Spleen (tissue), 11 donors: ENCODE data around the gene NONO. TPM values are rescaled to one million over a fixed set of nuclear protein-coding genes. Genes with fewer than 3 reads are reported as not detected.

ENCODE experiments used
- DNase-seq: peaks from one replicate; pipeline ENCODE4 v3.0.0-alpha.2; 2020
- H3K27ac ChIP-seq, 8 donors: fragments of 200-600 bp; sonication (generic) in 7 of 8; 1 replicate in 4 of 8; 2 replicates in 4 of 8; pipeline versions ENCODE4 v1.5.0 to v1.8.0; 2016 to 2021; ENCODE audit warnings: inconsistent platforms in 4 of 8, mild to moderate bottlenecking in 4 of 8, moderate library complexity in 1 of 8
- H3K27me3 ChIP-seq, 7 donors: fragments of 200-600 bp; sonication (generic) in 6 of 7; replicated peaks in 1 of 7; 1 replicate in 4 of 7; 2 replicates in 3 of 7; pipeline versions ENCODE4 v1.5.0 to v1.8.0; 2016 to 2021; ENCODE audit warnings: inconsistent platforms in 3 of 7, mild to moderate bottlenecking in 1 of 7
- H3K36me3 ChIP-seq, 6 donors: fragments of 200-600 bp; sonication (generic) in 5 of 6; 1 replicate in 4 of 6; 2 replicates in 2 of 6; pipeline versions ENCODE4 v1.5.0 to v1.8.0; 2016 to 2021; ENCODE audit warnings: inconsistent platforms in 2 of 6
- H3K4me1 ChIP-seq, 6 donors: fragments of 200-600 bp; sonication (generic) in 5 of 6; 1 replicate in 3 of 6; 2 replicates in 3 of 6; pipeline versions ENCODE4 v1.5.0 to v1.8.0; 2016 to 2021; ENCODE audit warnings: inconsistent platforms in 3 of 6
- H3K4me3 ChIP-seq, 8 donors: fragments of 200-600 bp; sonication (generic) in 7 of 8; 1 replicate in 4 of 8; 2 replicates in 4 of 8; pipeline versions ENCODE4 v1.5.0 to v1.8.0; 2016 to 2021; ENCODE audit warnings: inconsistent platforms in 4 of 8, mild to moderate bottlenecking in 4 of 8, moderate library complexity in 2 of 8
- H3K9me3 ChIP-seq, 8 donors: fragments of 200-600 bp; sonication (generic) in 7 of 8; 1 replicate in 4 of 8; 2 replicates in 4 of 8; pipeline versions ENCODE4 v1.5.0 to v1.8.0; 2016 to 2021; ENCODE audit warnings: inconsistent platforms in 4 of 8
- CTCF ChIP-seq, 11 experiments: fragments of 200-600 bp in 7 of 11; fragments of 450-650 bp in 4 of 11; sonication (generic) in 4 of 11; IDR thresholded peaks in 8 of 11; conservative IDR thresholded peaks in 3 of 11; 1 replicate in 7 of 11; 2 replicates in 4 of 11; pipeline versions ENCODE4 v1.4.0 to v1.8.0; 2016 to 2021; ENCODE audit warnings: antibody characterized with exemption in 11 of 11, inconsistent platforms in 4 of 11, mild to moderate bottlenecking in 1 of 11
- POLR2A ChIP-seq, 3 donors: fragments of 450-650 bp; IDR thresholded peaks; one replicate each; pipeline ENCODE4 v1.5.1; 2017; ENCODE audit warnings: antibody characterized with exemption in 3 of 3, mild to moderate bottlenecking in 1 of 3
- POLR2AphosphoS5 ChIP-seq, 3 donors: sonication (generic); formaldehyde crosslinking; IDR thresholded peaks; one replicate each; pipeline ENCODE4 v1.5.1; 2017; ENCODE audit warnings: antibody characterized with exemption in 3 of 3
- WGBS, 5 donors: extraction: QIAGEN DNeasy Blood & Tissue Kit in 3 of 5; methylation state at CpG; one replicate each; pipeline versions ENCODE4 v1.1.5 to v1.1.7; 2013 to 2018; 5-methylcytosine and 5-hydroxymethylcytosine counted together
- intact Hi-C: fragments of 100-400 bp; cut with DNase I; formaldehyde crosslinking; loops from one replicate; pipeline ENCODE4 v1.15.0; 2023; ENCODE audit warnings: low total_unique reads
- polyA plus RNA-seq, 3 donors: library from polyadenylated mRNA; stranded (reverse); fragments of 200-250 nt; gene quantifications; one replicate each; pipeline ENCODE4 v1.2.1, GENCODE V29; 2013
- total RNA-seq, 7 donors: library from RNA; depleted of rRNA in 3 of 7; stranded (reverse); fragments of >200 nt in 3 of 7; fragmentation: NEBNext Ultra II Directional in 4 of 7; extraction: Animal tissue kit (Norgen Biotek cat#: 25700) in 4 of 7; gene quantifications; one replicate each; pipeline versions ENCODE4 v1.1.0 to v1.2.1, GENCODE V29; 2016 to 2021
- donor health status: healthy with polysubstance abuse.
- donor health status: DM: no; HTN: no; CAD: no; lungs with moderate emphysema.
- donor health status: DM: no; HTN: no; CAD: no.
- donor health status: Bipolar disorder and iron deficiency.
- donor health status: healthy.
- donor health status: DM: no; HTN: no; CAD: no.
- donor health status: DM: yes; HTN: yes; CAD: no.

NONO gene
- total and polyA plus RNA-seq, 10 donors, result 101 to 249 (median 229) TPM

GRCh38 chrX:71241301-71241700 lies 42.1 kb upstream of the NONO start:
- no peak for DNase-seq
- intact Hi-C loops, result no loop called here
- Histone ChIP-seq H3K4me1 (no peaks in the 10 kb centered on the region), H3K9me3 (no peaks in the 10 kb centered on the region), H3K27ac (no peak overlapping the region), H3K4me3 (no peak overlapping the region), H3K27me3 (no peaks in the 10 kb centered on the region), H3K36me3 (peaks cover 0 to 69% (median 31%) of the 10 kb centered on the region in 6 donors)
- TF ChIP-seq POLR2A (IDR thresholded peaks at IDR 0.05) (no peak), CTCF (IDR thresholded peaks at IDR 0.05 in 8 of 11, conservative IDR thresholded peaks at IDR 0.05 in 3 of 11) (no peak), POLR2AphosphoS5 (IDR thresholded peaks at IDR 0.05) (no peak)
- WGBS, 5 donors, result 66 to 85% (median 74%) methylated on average over 6 of the region's 6 CpGs

- intact Hi-C loops, result no loop called here
- no peaks in the 10 kb centered on the region for H3K27me3 ChIP-seq
- H3K4me1 ChIP-seq, result no peaks in the 10 kb centered on the region
- no peak for DNase-seq
- TF ChIP-seq POLR2AphosphoS5 (IDR thresholded peaks at IDR 0.05) (no peak), POLR2A (IDR thresholded peaks at IDR 0.05) (no peak)
- no peak overlapping the region for H3K4me3 ChIP-seq
- H3K9me3 ChIP-seq, result no peaks in the 10 kb centered on the region
- peaks cover 0 to 100% (median 45%) of the 10 kb centered on the region in 6 donors for H3K36me3 ChIP-seq
- 86 to 97% (median 87%) methylated on average over 4 to 9 of the region's 9 CpGs for WGBS, 5 donors
- H3K27ac ChIP-seq, result no peak overlapping the region
Observed at GRCh38 chrX:71244359-71245128, 38.9 kb upstream of the NONO start.

GRCh38 chrX:71245159-71245558 lies 38.3 kb upstream of the NONO start:
- no peaks in the 10 kb centered on the region for H3K9me3 ChIP-seq
- H3K27ac ChIP-seq, result no peak overlapping the region
- H3K4me1 ChIP-seq, result no peaks in the 10 kb centered on the region
- intact Hi-C loops, result no loop called here
- DNase-seq, result no peak
- no peak overlapping the region for H3K4me3 ChIP-seq
- 77 to 92% (median 86%) methylated on average over 1 to 2 of the region's 2 CpGs for WGBS, 5 donors
- no peak for TF ChIP-seq POLR2AphosphoS5 (IDR thresholded peaks at IDR 0.05)
- no peak for TF ChIP-seq CTCF (IDR thresholded peaks at IDR 0.05 in 8 of 11, conservative IDR thresholded peaks at IDR 0.05 in 3 of 11)
- no peak for TF ChIP-seq POLR2A (IDR thresholded peaks at IDR 0.05)
- no peaks in the 10 kb centered on the region for H3K27me3 ChIP-seq
- H3K36me3 ChIP-seq, result peaks cover 0 to 100% (median 47%) of the 10 kb centered on the region in 6 donors

- Histone ChIP-seq H3K9me3 (no peaks in the 10 kb centered on the region), H3K4me1 (peaks cover 0 to 26% (median 15%) of the 10 kb centered on the region in 6 donors), H3K27ac (peak overlapping the region in 1 of 8 donors; percentile 18), H3K36me3 (peaks cover 0 to 51% (median 28%) of the 10 kb centered on the region in 6 donors), H3K27me3 (peaks cover 0 to 7% (median 0%) of the 10 kb centered on the region in 7 donors), H3K4me3 (no peak overlapping the region)
- DNase-seq, result no peak
- 60 to 79% (median 75%) methylated on average over 6 to 9 of the region's 9 CpGs for WGBS, 5 donors
- intact Hi-C loops, result no loop called here
- TF ChIP-seq CTCF (IDR thresholded peaks at IDR 0.05 in 8 of 11, conservative IDR thresholded peaks at IDR 0.05 in 3 of 11) (no peak), POLR2AphosphoS5 (IDR thresholded peaks at IDR 0.05) (no peak)
Observed at GRCh38 chrX:71250841-71251240, 32.6 kb upstream of the NONO start.
